Measurements from ENCODE around the gene SLC25A53. TPM values are rescaled to one million over a fixed set of nuclear protein-coding genes. Genes with fewer than 3 reads are reported as not detected.

SLC25A53 gene
- total and polyA plus RNA-seq, 2 of the 4 experiments (the other 2 are of a cell fraction) = 3.7 to 5.9 TPM

GRCh38 chrX:104166735-104167436, 10.1 kb upstream of the SLC25A53 start:
- H3K14ac ChIP-seq (replicated peaks; ENCODE audit: low read depth, low read length) = peak overlapping the region; percentile 67
- H4K8ac ChIP-seq (ENCODE audit: low read depth in 2 of 2, low read length in 2 of 2) = peak overlapping the region; percentile 47 to 69; a peak in 2 of 4 replicates
- intact Hi-C loops (cut with micrococcal nuclease) (no loop called here), dilution Hi-C loops (cut with HindIII; ENCODE audit: low sequenced_read_pairs, unreplicated experiment) (no loop called here), in situ Hi-C loops (cut with MboI; ENCODE audit: low sequenced_read_pairs) (no loop called here)
- H2BK15ac ChIP-seq (ENCODE audit: low read depth, low read length) = no peak overlapping the region
- ChIA-PET CTCF (no interaction called here), POLR2A (ENCODE audit: unreplicated experiment) (no interaction called here)
- H3K56ac ChIP-seq (ENCODE audit: extremely low read depth, insufficient read depth, low read length) = peak overlapping the region; percentile 39
- H2BK120ac ChIP-seq (ENCODE audit: low read depth, low read length) = no peak overlapping the region
- H3K4ac ChIP-seq (ENCODE audit: low read depth, low read length) = peak overlapping the region; percentile 52
- peak overlapping the region; percentile 54 for H2AK5ac ChIP-seq (ENCODE audit: low read depth, low read length)
- H3K4me2 ChIP-seq (ENCODE audit: low read depth, low read length) = peak overlapping the region; percentile 95
- peaks cover 9% of the 10 kb centered on the region for H4K20me1 ChIP-seq (ENCODE audit: insufficient read depth, low read length)
- H3K9me1 ChIP-seq (ENCODE audit: insufficient read depth, low read length) = no peaks in the 10 kb centered on the region
- 28% methylated on average over 12 of the region's 37 CpGs; no CpG with 5 or more reads in 1 of the 2 experiments for WGBS, 2 experiments (ENCODE audit: extremely low coverage in 2 of 2, insufficient read length in 1 of 2)
- H2BK20ac ChIP-seq (ENCODE audit: low read depth, low read length) = no peak overlapping the region
- H3K9me3 ChIP-seq (ENCODE audit: control insufficient read depth, insufficient read depth, low read length) = no peaks in the 10 kb centered on the region
- H4K91ac ChIP-seq (ENCODE audit: insufficient read depth, low read depth, low read length) = no peak overlapping the region
- no TSS peak for BruUV-seq (replicated peaks)
- H2AFZ ChIP-seq (replicated peaks; ENCODE audit: low read length, poor library complexity) = peak overlapping the region; percentile 87
- ATAC-seq (ENCODE audit: low read depth) (no peak), DNase-seq (no peak)
- H3K79me1 ChIP-seq (ENCODE audit: low read depth in 1 of 2, low read length in 2 of 2) = 0 out of 4 replicates have a peak, but pooled peaks cover 0 to 4% of the 10 kb centered on the region in 2 experiments
- no peaks in the 10 kb centered on the region for H3K4me1 ChIP-seq (ENCODE audit: control insufficient read depth, insufficient read depth, low read length)
- peak overlapping the region; percentile 87 for H3K9ac ChIP-seq (ENCODE audit: low read depth, low read length)
- H3K4me3 ChIP-seq (ENCODE audit: insufficient read depth, low read depth, low read length) = peak overlapping the region; percentile 97
- peak overlapping the region; percentile 66 for H2BK5ac ChIP-seq (ENCODE audit: low read depth, low read length, poor library complexity, severe bottlenecking)
- H2AK9ac ChIP-seq (replicated peaks; ENCODE audit: low read depth, low read length, poor library complexity) = peak overlapping the region; percentile 56
- H3K27ac ChIP-seq (ENCODE audit: insufficient read depth, low read length) = peak overlapping the region; percentile 73
- H3K23ac ChIP-seq (ENCODE audit: low read depth, low read length) = peak overlapping the region; percentile 74; the same call in 1 of the 2 replicates
- H4K5ac ChIP-seq (ENCODE audit: low read depth, low read length) = no peak overlapping the region; the same call in 1 of the 2 replicates
- H3K18ac ChIP-seq (ENCODE audit: low read depth, low read length) = no peak overlapping the region
- no peaks in the 10 kb centered on the region for H3K36me3 ChIP-seq (ENCODE audit: control insufficient read depth, insufficient read depth, low read length)
- H3K27me3 ChIP-seq (ENCODE audit: control insufficient read depth, insufficient read depth, low read length) = peaks cover 3% of the 10 kb centered on the region; the same call in 1 of the 2 replicates
- TF ChIP-seq CHD1 (IDR thresholded peaks at IDR 0.05; ENCODE audit: low read depth, low read length) (no peak), RFX5 (IDR thresholded peaks at IDR 0.05; ENCODE audit: low read depth, low read length) (no peak), RCOR1 (IDR thresholded peaks at IDR 0.05; ENCODE audit: insufficient replicate concordance, low read length) (no peak), MXI1 (IDR thresholded peaks at IDR 0.05; ENCODE audit: borderline replicate concordance, low read depth, low read length) (no peak), CEBPB (IDR thresholded peaks at IDR 0.05; ENCODE audit: low read depth, low read length) (no peak), BHLHE40 (IDR thresholded peaks at IDR 0.05; ENCODE audit: low read depth, low read length) (no peak), FOS (IDR thresholded peaks at IDR 0.05; ENCODE audit: low read depth, low read length) (no peak), POLR2A (IDR thresholded peaks at IDR 0.05; ENCODE audit: low read depth, low read length) (no peak), MAFK (IDR thresholded peaks at IDR 0.05; ENCODE audit: low read depth, low read length) (no peak), RAD21 (IDR thresholded peaks at IDR 0.05; ENCODE audit: low read length) (no peak), SMC3 (IDR thresholded peaks at IDR 0.05; ENCODE audit: low read depth, low read length) (no peak), USF2 (IDR thresholded peaks at IDR 0.05; ENCODE audit: low read depth, low read length) (no peak), MAZ (IDR thresholded peaks at IDR 0.05; ENCODE audit: borderline replicate concordance, low read depth, low read length) (no peak), NFE2L2 (IDR thresholded peaks at IDR 0.05; ENCODE audit: low read depth, low read length) (no peak), ELK1 (IDR thresholded peaks at IDR 0.05; ENCODE audit: borderline replicate concordance, low read depth, low read length) (no peak)

Data from IMR-90 (cell line).